Fibroblast of skin of abdomen (primary cell): ENCODE data around the gene PCDHAC2.

ENCODE experiments used
- DNase-seq: peaks from one replicate; pipeline ENCODE4 v3.0.0-alpha.2; 2013

The PCDHAC2 gene

DNA sequence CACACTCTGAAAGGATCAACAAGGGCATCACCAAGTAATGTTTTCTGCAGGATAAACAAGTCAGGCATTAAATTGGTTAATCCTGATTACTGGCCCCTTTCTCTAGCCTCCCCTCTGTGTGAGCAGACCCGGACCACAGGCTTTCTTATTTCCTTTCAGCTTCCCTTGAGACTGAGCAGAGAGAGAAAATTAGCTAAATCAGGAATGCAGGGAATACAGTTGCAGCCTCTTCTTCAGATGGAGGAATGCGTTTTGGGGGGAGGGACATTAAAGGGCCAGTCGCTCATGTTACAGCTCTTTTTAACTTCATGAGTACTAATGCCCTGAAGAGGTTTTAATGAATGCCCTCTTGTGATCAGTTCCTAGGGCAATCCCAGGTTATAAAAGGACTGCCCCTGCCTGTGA is 19.8 kb downstream of the PCDHAC2 start:
- peak; percentile 47 for DNase-seq

DNA sequence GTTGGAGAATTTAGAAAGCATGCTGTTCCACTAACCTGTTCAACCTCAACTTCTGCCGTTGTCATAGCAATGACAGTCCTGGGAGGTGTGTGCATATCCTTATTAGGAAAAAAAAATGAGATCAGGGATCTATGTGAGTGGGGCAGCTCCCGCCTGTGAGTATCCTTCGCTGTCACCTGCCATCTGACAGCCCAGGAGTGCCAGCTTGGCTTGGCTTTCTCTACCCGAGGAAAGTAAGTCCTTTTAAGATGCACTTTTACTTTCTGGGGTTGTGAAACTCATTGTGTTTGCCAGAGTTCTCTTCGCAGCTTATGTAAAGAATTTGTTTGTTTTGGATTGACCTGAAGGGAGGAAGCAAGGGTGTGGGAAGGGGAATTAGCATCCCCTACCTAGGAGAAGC is 21.8 kb downstream of the PCDHAC2 start:
- no peak for DNase-seq

- DNase-seq, result no peak
Measured at GRCh38 chr5:140988608-140989007, 22.3 kb downstream of the PCDHAC2 start.

DNA sequence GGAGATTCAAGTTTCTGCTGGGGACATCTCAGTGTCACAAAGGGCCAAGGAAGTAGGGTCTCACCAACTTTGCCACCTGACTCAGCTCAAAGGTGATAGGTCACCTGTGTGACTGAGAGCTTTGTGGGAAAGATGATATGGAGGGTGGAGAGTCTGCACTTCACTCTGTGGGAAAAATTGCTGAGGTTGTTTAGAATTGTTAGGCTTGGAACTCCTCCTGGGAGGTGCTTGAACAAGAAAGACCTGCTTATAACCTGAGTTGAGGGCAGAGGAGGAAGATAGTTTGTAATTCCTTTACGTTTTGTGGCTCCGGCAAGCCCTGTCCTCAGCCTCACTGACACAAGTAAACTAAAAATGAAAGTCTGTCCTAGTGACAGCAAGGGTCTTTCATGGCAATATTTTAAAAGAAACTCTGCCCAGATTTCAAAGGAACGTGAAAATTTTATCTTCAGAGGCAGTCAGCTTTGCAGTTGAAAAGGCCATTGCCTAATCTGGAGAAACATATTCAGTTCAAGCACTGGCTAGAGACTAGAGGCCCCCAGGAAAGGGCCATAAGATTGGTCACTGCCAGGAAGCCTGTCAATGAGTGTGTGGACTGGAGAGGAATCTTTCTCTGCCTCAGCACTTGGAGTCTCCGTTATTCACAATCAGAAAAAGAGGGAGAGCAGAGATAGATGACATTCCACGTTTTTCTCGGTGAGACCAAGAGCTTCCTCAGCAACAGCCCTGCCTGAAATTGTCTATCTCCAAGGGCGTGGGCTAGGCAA is 23.2 kb downstream of the PCDHAC2 start:
- no peak for DNase-seq

DNA sequence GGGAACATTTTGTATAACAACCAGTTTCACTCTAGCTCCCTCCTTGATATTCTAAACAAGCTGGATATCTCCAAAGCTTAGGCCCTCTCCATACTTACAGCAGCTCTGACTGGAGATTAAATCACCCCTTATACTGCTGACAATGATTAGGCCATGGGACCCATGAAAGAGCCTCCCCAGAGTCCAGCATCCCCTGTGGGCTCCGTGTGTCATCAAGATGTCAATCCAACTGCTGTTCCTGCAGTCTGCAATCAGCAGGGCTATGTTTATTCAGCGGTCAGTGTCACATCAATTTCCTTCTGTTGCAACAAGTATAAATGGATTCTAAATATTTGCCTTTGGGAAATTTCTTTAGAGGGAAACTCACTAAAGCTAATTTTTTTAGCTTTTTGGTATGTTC is 26.6 kb downstream of the PCDHAC2 start:
- DNase-seq, result no peak

DNA sequence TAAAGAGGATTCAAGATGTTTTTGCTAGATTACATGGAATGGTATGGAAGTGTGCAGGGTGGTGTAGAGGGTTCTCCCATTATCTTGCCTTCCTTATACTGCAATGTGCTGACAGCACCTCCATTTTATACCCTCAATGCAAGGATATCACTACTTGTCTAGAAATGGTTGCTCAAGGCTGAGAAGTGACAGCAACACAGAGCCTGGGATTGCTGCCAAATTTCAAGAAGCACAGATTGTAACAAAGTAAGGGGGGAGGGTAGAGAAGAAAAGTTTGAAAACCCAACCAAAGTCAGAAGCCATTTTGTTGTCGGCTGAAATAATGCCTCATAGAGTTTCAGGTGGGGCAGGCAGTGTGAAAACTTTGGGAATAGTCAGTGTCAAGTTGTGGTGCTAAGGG is 29.8 kb downstream of the PCDHAC2 start:
- no peak for DNase-seq

GRCh38 chr5:140998921-140999410 is 32.7 kb downstream of the PCDHAC2 start:
- DNase-seq, result no peak

DNA sequence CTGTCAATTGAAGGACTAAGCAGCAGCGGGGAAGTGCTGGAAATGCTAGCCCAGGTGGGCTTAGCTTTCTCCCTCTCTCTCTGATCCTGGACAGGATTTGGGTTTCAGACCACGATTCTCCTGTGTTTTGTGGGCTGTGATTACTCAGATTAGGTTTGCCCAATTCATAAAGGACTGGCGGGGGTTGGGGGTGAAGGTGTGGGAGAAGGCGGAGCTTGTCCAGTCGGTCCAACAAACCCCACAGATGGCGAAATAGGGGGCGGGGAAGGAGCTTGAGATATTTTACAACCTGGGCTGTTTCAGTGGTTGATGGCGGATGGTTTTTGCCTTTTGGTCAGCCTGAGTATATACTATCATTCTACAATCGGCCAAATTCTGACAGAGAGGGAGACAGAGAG is 35.2 kb downstream of the PCDHAC2 start:
- DNase-seq, result no peak

- DNase-seq, result no peak
Measured at GRCh38 chr5:141001844-141002604, 35.7 kb downstream of the PCDHAC2 start.

GRCh38 chr5:141002605-141002965 is 36.3 kb downstream of the PCDHAC2 start:
- no peak for DNase-seq

DNA sequence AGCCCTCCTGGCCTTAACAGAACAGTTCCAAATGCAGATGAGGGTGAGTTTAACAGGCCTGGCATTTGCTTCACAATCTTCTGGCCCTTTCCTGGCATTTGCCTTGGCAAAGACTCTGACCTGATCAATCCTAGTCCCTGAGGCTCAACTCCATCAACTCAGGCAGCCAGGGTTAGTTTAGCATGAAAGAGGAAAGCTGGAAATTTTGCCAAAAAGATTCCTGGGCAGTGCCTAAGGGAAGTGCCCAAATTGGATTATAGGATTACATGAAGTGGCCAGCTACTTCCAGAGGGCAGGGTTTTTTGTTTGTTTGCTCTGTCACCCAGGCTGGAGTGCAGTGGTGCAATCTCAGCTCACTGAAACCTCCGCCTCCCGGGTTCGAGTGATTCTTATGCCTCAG is 36.8 kb downstream of the PCDHAC2 start:
- DNase-seq, result no peak

- DNase-seq, result no peak
Measured at GRCh38 chr5:141003791-141004611, 37.7 kb downstream of the PCDHAC2 start.

DNA sequence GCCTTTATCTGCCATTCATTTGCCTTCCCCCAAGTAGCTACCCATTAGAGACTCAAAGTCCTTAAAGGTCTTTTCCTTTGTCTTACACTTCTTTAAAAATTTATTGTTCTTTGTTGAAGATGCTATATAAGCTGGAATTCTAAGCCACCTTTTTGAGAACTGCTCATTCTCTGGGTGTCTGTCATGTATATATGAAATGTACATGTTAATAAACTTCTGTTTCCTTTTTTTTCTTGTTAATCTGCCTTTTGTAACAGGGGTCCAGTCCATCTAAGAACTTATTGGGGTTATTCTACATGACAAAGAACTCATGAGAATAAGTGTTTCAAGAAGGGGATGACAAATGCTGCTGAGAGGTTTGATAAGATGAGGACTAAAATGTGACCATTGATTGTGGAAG is 41.5 kb downstream of the PCDHAC2 start:
- DNase-seq, result no peak

DNA sequence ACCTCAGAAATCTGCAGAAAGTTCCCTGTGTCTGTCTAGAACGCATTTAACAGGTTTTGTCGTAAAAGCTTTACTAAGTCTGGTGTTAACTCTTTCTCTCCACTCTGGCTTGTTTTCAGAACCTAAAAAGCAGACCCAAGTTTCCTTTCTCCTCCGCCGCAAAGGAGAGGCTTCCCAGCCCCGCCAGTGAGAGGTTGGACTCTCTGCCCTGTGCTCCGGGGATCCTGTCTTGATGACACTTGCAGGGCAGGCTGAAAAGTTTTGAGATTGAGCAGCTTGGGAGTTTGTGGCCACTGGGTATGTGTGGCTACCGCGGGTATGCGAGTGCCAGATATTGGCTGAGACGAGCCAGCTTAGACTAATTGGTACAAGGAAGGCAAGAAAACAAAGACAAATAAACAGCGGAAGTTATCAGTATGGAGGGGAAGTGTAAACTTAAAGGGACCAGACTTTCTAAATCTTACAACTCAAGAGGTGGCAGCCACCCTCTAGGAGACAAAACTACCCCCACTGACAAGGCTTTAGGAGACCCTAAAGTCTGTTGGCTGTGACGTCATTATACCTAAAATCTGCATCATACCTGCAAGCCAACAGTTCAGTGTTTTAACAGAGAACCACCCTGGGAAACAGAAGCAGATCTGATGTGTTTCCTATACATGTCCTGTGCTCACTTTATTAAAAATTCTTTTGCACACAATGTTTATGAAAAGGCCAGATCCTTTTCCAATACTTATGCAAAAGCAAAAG is 43.9 kb downstream of the PCDHAC2 start:
- no peak for DNase-seq

- no peak for DNase-seq
Measured at GRCh38 chr5:141017943-141018342, 51.7 kb downstream of the PCDHAC2 start.
